IPS-15b (cell line): ENCODE results near the gene FAM43B.
A peak's percentile ranks its signal among the peaks of the same experiment; 100 is the strongest.
"Not testable (repeated sequence)": the region's sequence is repeated elsewhere in the genome, so short reads cannot be mapped to it uniquely, and the experiment has no call there.

Experiments
- H3K27me3 ChIP-seq: one replicate; pipeline ENCODE4 v1.6.1; 2013; ENCODE audit warnings: low read length; ENCODE audit not compliant: control insufficient read depth, insufficient read depth
- H3K36me3 ChIP-seq: one replicate; pipeline ENCODE4 v1.6.1; 2013; ENCODE audit warnings: low read length; ENCODE audit not compliant: control insufficient read depth, insufficient read depth
- H3K4me1 ChIP-seq: one replicate; pipeline ENCODE4 v1.6.1; 2013; ENCODE audit warnings: mild to moderate bottlenecking, low read length; ENCODE audit not compliant: control insufficient read depth, insufficient read depth
- H3K4me3 ChIP-seq: one replicate; pipeline ENCODE4 v1.5.1; 2013; ENCODE audit warnings: low read depth, low read length
- H3K9ac ChIP-seq: one replicate; pipeline ENCODE4 v1.6.1; 2013; ENCODE audit warnings: low read depth, mild to moderate bottlenecking, low read length
- H3K9me3 ChIP-seq: one replicate; pipeline ENCODE4 v1.6.1; 2013; ENCODE audit warnings: mild to moderate bottlenecking, low read length; ENCODE audit not compliant: control insufficient read depth, insufficient read depth

Gene FAM43B

GRCh38 chr1:20551945-20552727 lies at the start of gene FAM43B:
Gene FAM43B, plus strand, starts transcription at chr1:20552573. Its CDS starts 401 bp downstream, at chr1:20552974.
- peak within 1 kb of the TSS; percentile 54 for H3K9ac ChIP-seq
- peak within 1 kb of the TSS; percentile 61 for H3K4me3 ChIP-seq
- no peaks in the 10 kb centered on the region for H3K36me3 ChIP-seq
- no peaks in the 10 kb centered on the region for H3K4me1 ChIP-seq
- no peaks in the 10 kb centered on the region for H3K9me3 ChIP-seq
- H3K27me3 ChIP-seq, result peaks cover 61% of the 10 kb centered on the region

GRCh38 chr1:20505488-20505887 lies 46.9 kb upstream of the FAM43B start:
- Histone ChIP-seq H3K9me3 (no peaks in the 10 kb centered on the region), H3K9ac (no peak overlapping the region), H3K36me3 (peaks cover 13% of the 10 kb centered on the region), H3K4me3 (no peak overlapping the region), H3K27me3 (no peaks in the 10 kb centered on the region), H3K4me1 (no peaks in the 10 kb centered on the region)

GRCh38 chr1:20507248-20507563 lies 45.2 kb upstream of the FAM43B start:
- Histone ChIP-seq H3K4me1 (no peaks in the 10 kb centered on the region), H3K36me3 (peaks cover 1% of the 10 kb centered on the region), H3K9me3 (no peaks in the 10 kb centered on the region), H3K9ac (no peak overlapping the region), H3K4me3 (peak overlapping the region; percentile 83), H3K27me3 (no peaks in the 10 kb centered on the region)

GRCh38 chr1:20507564-20508410 lies 44.6 kb upstream of the FAM43B start, which contains the start of gene MUL1:
Gene MUL1, minus strand, starts transcription at chr1:20508151. Its CDS starts 127 bp downstream, at chr1:20508024.
- Histone ChIP-seq H3K9ac (peak within 1 kb of the TSS; percentile 57), H3K27me3 (no peaks in the 10 kb centered on the region), H3K4me3 (peak within 1 kb of the TSS; percentile 83), H3K9me3 (no peaks in the 10 kb centered on the region), H3K36me3 (no peaks in the 10 kb centered on the region), H3K4me1 (no peaks in the 10 kb centered on the region)

- Histone ChIP-seq H3K36me3 (no peaks in the 10 kb centered on the region), H3K27me3 (peaks cover 2% of the 10 kb centered on the region), H3K9me3 (no peaks in the 10 kb centered on the region), H3K9ac (no peak overlapping the region), H3K4me3 (peak overlapping the region; percentile 83), H3K4me1 (no peaks in the 10 kb centered on the region)
Measured at GRCh38 chr1:20508411-20508771, 44.0 kb upstream of the FAM43B start.

- Histone ChIP-seq H3K36me3 (no peaks in the 10 kb centered on the region), H3K4me3 (no peak overlapping the region), H3K4me1 (no peaks in the 10 kb centered on the region), H3K9me3 (no peaks in the 10 kb centered on the region), H3K27me3 (peaks cover 2% of the 10 kb centered on the region), H3K9ac (no peak overlapping the region)
Measured at GRCh38 chr1:20511518-20512428, 40.6 kb upstream of the FAM43B start.

GRCh38 chr1:20519609-20520262 lies 32.6 kb upstream of the FAM43B start:
- not testable (repeated sequence) for H3K27me3 ChIP-seq, H3K9ac ChIP-seq, H3K9me3 ChIP-seq, H3K4me1 ChIP-seq, H3K4me3 ChIP-seq, H3K36me3 ChIP-seq

GRCh38 chr1:20521960-20522861 lies 30.2 kb upstream of the FAM43B start:
- Histone ChIP-seq H3K27me3 (no peaks in the 10 kb centered on the region), H3K4me3 (peak overlapping the region; percentile 52), H3K4me1 (no peaks in the 10 kb centered on the region), H3K9ac (no peak overlapping the region), H3K36me3 (no peaks in the 10 kb centered on the region), H3K9me3 (no peaks in the 10 kb centered on the region)

GRCh38 chr1:20526267-20526666 lies 26.1 kb upstream of the FAM43B start:
- H3K27me3 ChIP-seq, result peaks cover 5% of the 10 kb centered on the region
- no peak overlapping the region for H3K4me3 ChIP-seq

GRCh38 chr1:20528221-20528620 lies 24.2 kb upstream of the FAM43B start:
- no peaks in the 10 kb centered on the region for H3K4me1 ChIP-seq
- H3K9me3 ChIP-seq, result no peaks in the 10 kb centered on the region
- H3K27me3 ChIP-seq, result peaks cover 5% of the 10 kb centered on the region
- H3K9ac ChIP-seq, result no peak overlapping the region
- H3K4me3 ChIP-seq, result no peak overlapping the region
- H3K36me3 ChIP-seq, result no peaks in the 10 kb centered on the region

More at GRCh38 chr1:20526267-20526666, 26.1 kb upstream of the FAM43B start:
- H3K4me1 ChIP-seq, result no peaks in the 10 kb centered on the region
- no peaks in the 10 kb centered on the region for H3K9me3 ChIP-seq
- H3K9ac ChIP-seq, result no peak overlapping the region
- no peaks in the 10 kb centered on the region for H3K36me3 ChIP-seq
